H1 (cell line): ENCODE data around the gene ARFGAP3. TPM values are rescaled to one million over a fixed set of nuclear protein-coding genes. Genes with fewer than 3 reads are reported as not detected.

ENCODE experiments used
- SP4 ChIP-seq: IDR thresholded peaks from 2 replicates; pipeline ENCODE4 v1.6.1; 2012; ENCODE audit warnings: low read length, inconsistent platforms
- polyA plus RNA-seq, 7 experiments: library from polyadenylated mRNA; depleted of rRNA in 3 of 7; stranded (reverse) in 5 of 7; unstranded in 2 of 7; fragments of >200 nt in 5 of 7; fragments of 200-250 nt in 2 of 7; gene quantifications; 1 replicate in 5 of 7; 2 replicates in 1 of 7; 4 replicates in 1 of 7; pipeline versions ENCODE4 v1.2.1 to v1.2.3, GENCODE V29; 2011 to 2013; ENCODE audit warnings: missing spikeins in 2 of 7, mixed read lengths in 2 of 7
- total RNA-seq: library from RNA; stranded (reverse); fragmentation: NEBNext Ultra II Directional; extraction: Animal tissue kit (Norgen Biotek cat#: 25700); gene quantifications from 2 replicates; pipeline ENCODE4 v1.2.1, GENCODE V29; 2021

Gene ARFGAP3
- total and polyA plus RNA-seq, 2 of the 8 experiments (the other 6 are each of a cell fraction or from before 2014, with no cell fraction given), result 9.7 to 16.0 TPM

GRCh38 chr22:42891008-42891407, 33.9 kb upstream of the ARFGAP3 start (continued):
- TF ChIP-seq SP4, result no peak
